ENCODE results near the gene SPANXA1.
"Not testable (repeated sequence)": the region's sequence is repeated elsewhere in the genome, so short reads cannot be mapped to it uniquely, and the experiment has no call there.

SPANXA1 gene, protein sequence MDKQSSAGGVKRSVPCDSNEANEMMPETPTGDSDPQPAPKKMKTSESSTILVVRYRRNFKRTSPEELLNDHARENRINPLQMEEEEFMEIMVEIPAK

GRCh38 chrX:141584638-141585037 lies at the start of gene SPANXA1:
TSS of gene SPANXA1 (minus strand) at chrX:141584738. CDS start at chrX:141584678, 60 bp downstream.
- not testable (repeated sequence) for DNase-seq (ENCODE audit: low read depth)

GRCh38 chrX:141632124-141632523 lies 47.6 kb upstream of the SPANXA1 start:
- peak; percentile 36 for DNase-seq (ENCODE audit: low read depth)

GRCh38 chrX:141619336-141619735 lies 34.8 kb upstream of the SPANXA1 start:
- DNase-seq (ENCODE audit: low read depth) = no peak

DNA sequence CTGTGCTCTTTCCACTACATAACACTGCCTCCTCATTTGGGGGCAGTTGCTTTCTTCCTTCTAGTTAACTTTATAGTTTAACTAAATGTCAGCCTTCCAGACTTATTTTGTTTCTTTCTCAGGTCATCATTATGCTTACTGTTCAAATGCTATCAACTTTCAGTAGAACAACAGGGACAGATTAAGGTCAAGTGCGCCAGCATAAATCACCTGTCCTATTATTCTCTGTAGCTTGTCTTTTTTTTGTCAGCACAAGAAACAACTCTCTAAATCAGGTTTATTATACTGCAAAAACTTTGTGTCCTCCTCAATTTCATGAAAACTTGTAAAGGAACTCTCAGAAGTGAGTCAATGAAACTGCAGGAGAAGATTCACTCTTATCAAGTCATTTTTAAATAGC lies 24.6 kb upstream of the SPANXA1 start:
- DNase-seq (ENCODE audit: low read depth) = no peak

GRCh38 chrX:141589408-141589807 lies 4.9 kb upstream of the SPANXA1 start, which contains the start of gene SPANXA2:
TSS of gene SPANXA2 (plus strand) at chrX:141589708. CDS start at chrX:141589768, 60 bp downstream.
- DNase-seq (ENCODE audit: low read depth) = not testable (repeated sequence)

- DNase-seq (ENCODE audit: low read depth) = not testable (repeated sequence)
Observed at GRCh38 chrX:141542551-141542950, 42.0 kb downstream of the SPANXA1 start.

All from ELR (cell line).